Effector memory CD8-positive, alpha-beta T cell (primary cell): ENCODE measurements around the gene GMEB2.
"Not testable (repeated sequence)": the region's sequence is repeated elsewhere in the genome, so short reads cannot be mapped to it uniquely, and the experiment has no call there.

Experiments used
- ATAC-seq: fragments of 150-1000 bp; cut with Tn5 transposase; replicated peaks from 2 replicates; pipeline ENCODE4 v1.10.0; 2021; ENCODE audit warnings: mild to moderate bottlenecking, moderate library complexity
- DNase-seq, 3 experiments: peaks; one replicate each; pipeline ENCODE4 v3.0.0; 2021
- H3K27ac Mint-ChIP-seq, 2 donors: one replicate each; pipeline ENCODE4 v1.8.0; 2022; ENCODE audit warnings: mild to moderate bottlenecking in 2 of 2, mixed read lengths in 2 of 2, moderate library complexity in 2 of 2
- H3K27me3 Mint-ChIP-seq, 2 donors: one replicate each; pipeline ENCODE4 v1.8.0; 2022; ENCODE audit warnings: mixed read lengths in 2 of 2
- H3K36me3 Mint-ChIP-seq: one replicate; pipeline ENCODE4 v1.8.0; 2022; ENCODE audit warnings: mild to moderate bottlenecking, moderate library complexity, mixed read lengths; ENCODE audit not compliant: insufficient read depth
- H3K4me1 Mint-ChIP-seq, 2 donors: one replicate each; pipeline ENCODE4 v1.8.0; 2022; ENCODE audit warnings: low read depth in 2 of 2, mixed read lengths in 2 of 2
- H3K4me3 Mint-ChIP-seq, 2 donors: one replicate each; pipeline ENCODE4 v1.8.0; 2022; ENCODE audit warnings: mild to moderate bottlenecking in 2 of 2, mixed read lengths in 2 of 2, moderate library complexity in 2 of 2
- H3K9me3 Mint-ChIP-seq, 2 donors: one replicate each; pipeline ENCODE4 v1.8.0; 2022; ENCODE audit warnings: mixed read lengths in 2 of 2

GMEB2 gene

GRCh38 chr20:63661959-63662812, 35.3 kb upstream of the GMEB2 start:
- Mint-ChIP-seq H3K27me3 (no peaks in the 10 kb centered on the region), H3K36me3 (peaks cover 24% of the 10 kb centered on the region), H3K27ac (no peak overlapping the region), H3K9me3 (no peaks in the 10 kb centered on the region), H3K4me1 (peaks cover 22 to 25% of the 10 kb centered on the region in 2 donors), H3K4me3 (no peak overlapping the region)
- no peak for DNase-seq
- ATAC-seq, result no peak

GRCh38 chr20:63661108-63661507, 34.2 kb upstream of the GMEB2 start:
- H3K27me3 Mint-ChIP-seq, result no peaks in the 10 kb centered on the region
- no peak for ATAC-seq
- no peak overlapping the region for H3K4me3 Mint-ChIP-seq
- peaks cover 15% of the 10 kb centered on the region for H3K36me3 Mint-ChIP-seq
- peaks cover 22 to 25% of the 10 kb centered on the region in 2 donors for H3K4me1 Mint-ChIP-seq
- no peaks in the 10 kb centered on the region for H3K9me3 Mint-ChIP-seq
- H3K27ac Mint-ChIP-seq, result no peak overlapping the region
- no peak for DNase-seq

GRCh38 chr20:63660622-63661021, 33.7 kb upstream of the GMEB2 start:
- H3K4me3 Mint-ChIP-seq, result no peak overlapping the region
- H3K27me3 Mint-ChIP-seq, result no peaks in the 10 kb centered on the region
- no peak overlapping the region for H3K27ac Mint-ChIP-seq
- H3K4me1 Mint-ChIP-seq, result peaks cover 22 to 25% of the 10 kb centered on the region in 2 donors
- ATAC-seq (no peak), DNase-seq (no peak)
- H3K36me3 Mint-ChIP-seq, result peaks cover 15% of the 10 kb centered on the region
- no peaks in the 10 kb centered on the region for H3K9me3 Mint-ChIP-seq

- DNase-seq, ATAC-seq, H3K27me3 Mint-ChIP-seq, H3K27ac Mint-ChIP-seq, H3K9me3 Mint-ChIP-seq: not testable (repeated sequence)
- peaks cover 22 to 25% of the 10 kb centered on the region in 2 donors for H3K4me1 Mint-ChIP-seq
- peaks cover 15% of the 10 kb centered on the region for H3K36me3 Mint-ChIP-seq
- H3K4me3 Mint-ChIP-seq, result peak overlapping the region in 1 of 2 donors; percentile 91
Measured at GRCh38 chr20:63660174-63660573, 33.3 kb upstream of the GMEB2 start.

GRCh38 chr20:63659370-63659769, 32.5 kb upstream of the GMEB2 start:
- Mint-ChIP-seq H3K36me3 (peaks cover 15% of the 10 kb centered on the region), H3K27me3 (no peaks in the 10 kb centered on the region), H3K4me3 (peak overlapping the region; percentile 91 to 95), H3K27ac (no peak overlapping the region), H3K4me1 (peaks cover 28 to 30% of the 10 kb centered on the region in 2 donors), H3K9me3 (no peaks in the 10 kb centered on the region)
- no peak for DNase-seq
- no peak for ATAC-seq

- Mint-ChIP-seq H3K36me3 (peaks cover 20% of the 10 kb centered on the region), H3K27me3 (no peaks in the 10 kb centered on the region), H3K9me3 (no peaks in the 10 kb centered on the region), H3K4me1 (peaks cover 32 to 33% of the 10 kb centered on the region in 2 donors), H3K4me3 (peak overlapping the region; percentile 91 to 95), H3K27ac (peak overlapping the region; percentile 81 to 86)
- ATAC-seq (peak; percentile 10), DNase-seq (no peak)
Measured at GRCh38 chr20:63658749-63659187, 31.9 kb upstream of the GMEB2 start.

GRCh38 chr20:63657937-63658748, 31.2 kb upstream of the GMEB2 start, which contains the start of gene RTEL1:
TSS of gene RTEL1 (plus strand) at chr20:63658312. CDS start at chr20:63659403, 1,091 bp downstream.
- Mint-ChIP-seq H3K27ac (peak within 1 kb of the TSS; percentile 81 to 86), H3K36me3 (peaks cover 24% of the 10 kb centered on the region), H3K4me1 (peaks cover 32 to 35% of the 10 kb centered on the region in 2 donors), H3K9me3 (no peaks in the 10 kb centered on the region), H3K4me3 (peak within 1 kb of the TSS; percentile 91 to 95), H3K27me3 (no peaks in the 10 kb centered on the region)
- ATAC-seq (peak; percentile 86), DNase-seq (peak; percentile 83 to 91 (median 85))

- ATAC-seq (no peak), DNase-seq (no peak)
- Mint-ChIP-seq H3K9me3 (no peaks in the 10 kb centered on the region), H3K4me3 (peak overlapping the region; percentile 91 to 95), H3K4me1 (peaks cover 32 to 35% of the 10 kb centered on the region in 2 donors), H3K27ac (peak overlapping the region; percentile 81 to 86), H3K27me3 (no peaks in the 10 kb centered on the region), H3K36me3 (peaks cover 24% of the 10 kb centered on the region)
Measured at GRCh38 chr20:63657260-63657936, 30.5 kb upstream of the GMEB2 start.

GRCh38 chr20:63656451-63656850, 29.6 kb upstream of the GMEB2 start:
- H3K4me3 Mint-ChIP-seq, result peak overlapping the region in 1 of 2 donors; percentile 58
- no peaks in the 10 kb centered on the region for H3K9me3 Mint-ChIP-seq
- no peaks in the 10 kb centered on the region for H3K27me3 Mint-ChIP-seq
- DNase-seq (no peak), ATAC-seq (no peak)
- H3K27ac Mint-ChIP-seq, result no peak overlapping the region
- H3K36me3 Mint-ChIP-seq, result peaks cover 20% of the 10 kb centered on the region
- H3K4me1 Mint-ChIP-seq, result peaks cover 36 to 38% of the 10 kb centered on the region in 2 donors

GRCh38 chr20:63655249-63655648, 28.3 kb upstream of the GMEB2 start:
- H3K9me3 Mint-ChIP-seq, result no peaks in the 10 kb centered on the region

GRCh38 chr20:63653974-63654668, 27.2 kb upstream of the GMEB2 start:
- ATAC-seq (no peak), DNase-seq (no peak)
- H3K27ac Mint-ChIP-seq, result peak overlapping the region; percentile 32 to 67
- H3K4me3 Mint-ChIP-seq, result peak overlapping the region; percentile 80 to 85
- peaks cover 20% of the 10 kb centered on the region for H3K36me3 Mint-ChIP-seq
- H3K27me3 Mint-ChIP-seq, result no peaks in the 10 kb centered on the region
- peaks cover 31% of the 10 kb centered on the region in 2 donors for H3K4me1 Mint-ChIP-seq
- no peaks in the 10 kb centered on the region for H3K9me3 Mint-ChIP-seq

More at GRCh38 chr20:63655249-63655648, 28.3 kb upstream of the GMEB2 start:
- peaks cover 20% of the 10 kb centered on the region for H3K36me3 Mint-ChIP-seq
- H3K27ac Mint-ChIP-seq, result no peak overlapping the region
- ATAC-seq (no peak), DNase-seq (no peak)
- peaks cover 37 to 42% of the 10 kb centered on the region in 2 donors for H3K4me1 Mint-ChIP-seq
- H3K27me3 Mint-ChIP-seq, result no peaks in the 10 kb centered on the region
- H3K4me3 Mint-ChIP-seq, result no peak overlapping the region

- H3K27me3 Mint-ChIP-seq, result no peaks in the 10 kb centered on the region
- peak; percentile 58 to 62 (median 59) for DNase-seq
- peak within 1 kb of the TSS; percentile 32 to 67 for H3K27ac Mint-ChIP-seq
- H3K4me1 Mint-ChIP-seq, result peaks cover 23 to 28% of the 10 kb centered on the region in 2 donors
- no peaks in the 10 kb centered on the region for H3K9me3 Mint-ChIP-seq
- H3K36me3 Mint-ChIP-seq, result peaks cover 17% of the 10 kb centered on the region
- peak; percentile 47 for ATAC-seq
- H3K4me3 Mint-ChIP-seq, result peak within 1 kb of the TSS; percentile 80 to 90
Measured at GRCh38 chr20:63653041-63653973, 26.4 kb upstream of the GMEB2 start, which contains the start of gene STMN3. TSS of gene STMN3 (minus strand) at chr20:63653424. CDS start at chr20:63653345, 79 bp downstream.
